GM21381 (cell line): ENCODE data around the gene APOBEC3A.
A peak's percentile ranks its signal among the peaks of the same experiment; 100 is the strongest.
"Not testable (repeated sequence)": the region's sequence is repeated elsewhere in the genome, so short reads cannot be mapped to it uniquely, and the experiment has no call there.

Experiments
- ATAC-seq: cut with Tn5 transposase; IDR thresholded peaks from one replicate; pipeline ENCODE4 v1.9.1; 2021; ENCODE audit warnings: mild to moderate bottlenecking, moderate library complexity; ENCODE audit not compliant: unreplicated experiment

The APOBEC3A gene

GRCh38 chr22:38942702-38943101 is 14.7 kb upstream of the APOBEC3A start:
- no peak for ATAC-seq

GRCh38 chr22:38943201-38943600 is 14.2 kb upstream of the APOBEC3A start:
- no peak for ATAC-seq

- no peak for ATAC-seq
Measured at GRCh38 chr22:38943882-38944281, 13.5 kb upstream of the APOBEC3A start.

GRCh38 chr22:38944653-38945052 is 12.8 kb upstream of the APOBEC3A start:
- ATAC-seq = no peak

GRCh38 chr22:38945706-38946338 is 11.6 kb upstream of the APOBEC3A start:
- not testable (repeated sequence) for ATAC-seq

- ATAC-seq = no peak
Measured at GRCh38 chr22:38946771-38947170, 10.6 kb upstream of the APOBEC3A start.

GRCh38 chr22:38947321-38948140 is 9.9 kb upstream of the APOBEC3A start:
- no peak for ATAC-seq

- ATAC-seq = no peak
Measured at GRCh38 chr22:38948181-38948940, 9.0 kb upstream of the APOBEC3A start.

GRCh38 chr22:38949889-38950405 is 7.5 kb upstream of the APOBEC3A start:
- ATAC-seq = no peak

GRCh38 chr22:38950527-38951295 is 6.7 kb upstream of the APOBEC3A start:
- no peak for ATAC-seq

- ATAC-seq = no peak
Measured at GRCh38 chr22:38951734-38952133, 5.7 kb upstream of the APOBEC3A start.

- ATAC-seq = no peak
Measured at GRCh38 chr22:38952281-38952993, 5.0 kb upstream of the APOBEC3A start.

GRCh38 chr22:38953091-38953490 is 4.3 kb upstream of the APOBEC3A start:
- ATAC-seq = no peak

- peak; percentile 76 for ATAC-seq
Measured at GRCh38 chr22:38953577-38954413, 3.6 kb upstream of the APOBEC3A start.

GRCh38 chr22:38954414-38955043 is 2.9 kb upstream of the APOBEC3A start:
- ATAC-seq = no peak

- ATAC-seq = no peak
Measured at GRCh38 chr22:38955250-38955905, 2.0 kb upstream of the APOBEC3A start.

GRCh38 chr22:38955926-38956325 is 1.5 kb upstream of the APOBEC3A start:
- no peak for ATAC-seq

GRCh38 chr22:38956551-38956950 is 858 bp upstream of the APOBEC3A start:
- ATAC-seq = no peak
